Effector CD8-positive, alpha-beta T cell (primary cell): ENCODE measurements around the gene FOXN3.

ENCODE experiments used
- DNase-seq: peaks from one replicate; lab custom pipeline; 2025; lab: John Stamatoyannopoulos, UW

The FOXN3 gene

DNA sequence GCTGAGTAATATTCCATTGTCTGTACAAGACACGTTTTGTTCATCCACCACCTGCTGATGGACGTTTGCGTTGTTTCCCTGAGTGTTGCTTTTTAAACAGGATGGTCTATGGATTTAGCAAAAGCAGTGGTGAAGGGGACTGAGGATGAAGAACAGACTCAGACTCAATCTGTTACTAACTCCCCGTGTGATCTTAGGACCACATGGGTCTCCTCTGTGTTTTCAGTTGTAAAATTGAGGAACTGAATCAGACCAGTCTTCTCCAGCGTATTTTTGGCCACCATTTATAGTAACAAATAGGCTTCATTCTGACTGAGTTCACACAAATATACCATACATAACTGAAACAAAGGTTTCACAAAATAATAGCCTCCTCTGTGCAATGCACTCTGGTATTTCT, 85.6 kb downstream of the FOXN3 start:
- no peak for DNase-seq

DNA sequence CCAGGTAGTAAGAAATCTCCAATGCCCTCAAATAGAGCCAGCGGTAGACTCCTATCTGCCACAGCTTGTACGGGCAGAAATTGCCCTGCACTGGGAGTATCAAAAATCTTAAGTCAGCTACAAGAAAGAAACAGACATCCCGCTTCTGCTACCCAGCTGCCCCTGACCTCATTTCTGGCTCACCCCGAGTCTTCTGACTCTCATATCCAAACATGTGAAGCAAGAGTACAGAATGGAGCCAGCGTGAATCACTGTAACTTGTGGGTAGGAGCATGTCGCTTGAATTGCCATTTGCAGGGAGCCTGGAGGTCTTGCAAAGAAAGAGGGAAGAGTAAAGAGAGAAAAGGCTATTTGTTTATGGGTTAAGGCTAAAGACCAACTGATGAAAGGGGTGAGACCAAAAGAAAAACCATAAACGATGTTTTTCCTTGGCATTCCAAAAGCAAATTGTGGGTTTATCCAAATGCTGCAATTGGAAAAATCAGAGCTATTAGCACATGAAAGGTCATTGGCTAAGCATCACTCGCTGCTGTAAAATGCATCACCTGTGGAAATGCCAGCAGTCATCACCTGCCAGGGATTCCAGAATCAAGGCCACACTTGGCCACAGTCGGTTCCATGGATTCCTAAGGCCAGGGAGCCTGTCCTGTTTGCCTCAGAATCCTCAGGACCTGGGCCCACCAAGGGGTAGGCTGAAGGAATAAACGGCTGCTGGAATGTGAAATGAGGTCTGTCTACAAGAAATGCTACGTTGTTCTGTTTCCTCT, 86.6 kb downstream of the FOXN3 start:
- no peak for DNase-seq

DNA sequence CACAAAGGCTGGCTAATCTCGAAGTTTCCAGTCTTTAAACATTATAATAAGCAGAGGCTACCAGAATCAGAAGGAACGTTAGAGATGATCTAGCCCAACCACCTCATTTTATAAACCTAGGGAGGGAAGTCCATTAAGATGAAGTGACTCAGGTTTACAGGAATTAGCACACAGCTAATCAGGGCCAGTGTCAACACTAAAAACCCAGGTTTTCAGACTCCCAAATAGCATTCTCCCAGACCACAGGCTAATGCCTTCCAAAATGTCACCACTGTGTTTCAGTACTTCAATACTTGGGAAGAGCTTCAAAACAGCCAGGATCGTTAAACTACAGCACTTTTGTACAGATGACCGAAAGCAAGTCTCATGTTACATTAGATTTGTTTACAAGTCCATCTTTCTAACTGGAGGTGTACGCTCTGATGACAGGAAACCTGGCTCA, 89.2 kb downstream of the FOXN3 start:
- DNase-seq = no peak

DNA sequence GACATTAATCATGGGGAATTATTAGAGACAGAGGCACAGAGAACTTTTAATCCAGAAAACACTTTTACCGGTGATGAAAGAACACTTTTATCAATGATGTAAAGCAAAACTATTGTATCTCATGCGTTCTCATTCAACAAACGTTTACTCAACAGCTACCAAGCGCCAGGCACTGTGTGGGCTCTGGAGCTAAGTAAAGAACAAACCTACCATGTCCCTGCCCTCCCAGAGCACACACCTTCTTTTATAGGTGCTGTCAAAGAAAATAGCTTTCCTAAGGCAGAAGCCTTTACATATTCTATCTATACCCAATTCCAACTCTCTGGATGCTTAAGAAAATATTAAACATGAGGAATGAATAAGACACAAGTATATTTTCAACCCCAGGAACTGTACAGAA, 91.1 kb downstream of the FOXN3 start:
- no peak for DNase-seq

GRCh38 chr14:89325299-89325883, 91.6 kb downstream of the FOXN3 start:
- no peak for DNase-seq

- DNase-seq = no peak
Measured at GRCh38 chr14:89324501-89325298, 92.3 kb downstream of the FOXN3 start.

DNA sequence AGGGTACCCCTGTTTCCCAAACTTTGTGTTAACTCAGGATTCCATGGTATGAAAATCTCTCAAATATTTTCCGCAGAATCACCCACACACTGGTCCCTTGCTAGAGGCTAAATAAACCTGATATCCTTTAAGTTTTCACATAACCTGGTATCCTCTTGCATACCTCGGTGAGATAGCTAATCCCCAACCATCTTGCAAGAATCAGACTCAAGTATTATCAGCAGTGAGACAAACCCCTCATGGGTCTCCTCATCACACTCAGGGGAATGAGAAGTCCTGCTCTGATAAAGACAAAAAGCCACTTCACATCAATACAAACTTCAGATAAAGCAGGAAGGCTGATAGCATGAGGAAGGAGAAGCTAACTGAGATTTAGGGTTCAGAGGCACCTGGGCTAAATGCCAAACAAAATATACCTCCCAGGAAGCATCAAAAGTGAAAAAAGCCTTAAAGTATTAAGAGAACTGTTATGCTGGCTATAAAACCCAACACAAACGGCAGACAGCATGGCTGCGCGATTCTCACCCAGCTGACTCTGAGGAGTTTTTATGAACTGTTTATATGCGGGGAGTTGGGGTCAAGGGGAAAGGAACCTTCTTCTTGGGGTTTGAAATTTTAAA, 96.5 kb downstream of the FOXN3 start:
- DNase-seq = no peak

- DNase-seq = no peak
Measured at GRCh38 chr14:89319687-89320086, 97.3 kb downstream of the FOXN3 start.

GRCh38 chr14:89317051-89317691, 99.9 kb downstream of the FOXN3 start:
- DNase-seq = no peak

GRCh38 chr14:89315493-89316470, 101.3 kb downstream of the FOXN3 start:
- DNase-seq = no peak

DNA sequence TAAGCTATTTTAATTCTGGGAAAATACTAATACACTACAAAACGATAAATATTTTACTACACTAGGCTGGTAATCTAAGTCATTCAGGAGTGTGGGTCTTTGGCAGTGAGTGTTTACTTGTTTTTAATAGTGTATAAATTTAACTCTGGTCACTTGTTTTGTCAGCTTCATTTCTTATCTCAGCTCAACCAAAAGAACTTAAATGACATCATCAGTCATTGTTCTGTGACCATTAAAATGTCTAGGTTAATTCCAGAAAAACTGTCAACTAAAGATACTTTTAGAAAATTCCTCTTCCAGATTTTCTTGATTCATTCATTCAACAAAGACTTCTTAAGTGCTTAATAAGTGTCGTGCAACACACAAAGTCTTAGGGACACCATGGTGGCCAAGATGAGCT, 102.8 kb downstream of the FOXN3 start:
- no peak for DNase-seq

- DNase-seq = no peak
Measured at GRCh38 chr14:89312932-89313331, 104.1 kb downstream of the FOXN3 start.

DNA sequence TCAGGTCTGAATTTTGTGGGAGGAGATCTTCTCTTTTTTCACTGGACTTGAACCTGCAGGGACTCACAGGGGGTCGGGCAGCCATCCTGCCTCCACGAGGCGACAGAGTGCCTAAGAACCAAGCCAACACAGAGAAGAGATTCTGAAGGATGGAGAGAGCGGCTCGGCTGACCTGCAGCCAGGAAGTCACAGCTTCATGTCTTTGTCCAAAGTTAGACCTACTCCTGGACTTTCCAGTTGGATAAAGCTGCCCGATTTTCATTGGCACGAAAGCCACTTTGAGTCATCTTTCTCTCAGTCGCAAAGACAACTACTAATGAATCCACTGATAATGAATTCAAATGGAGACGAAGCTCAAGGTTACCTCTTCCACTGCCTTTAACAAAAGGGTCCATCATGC, 106.8 kb downstream of the FOXN3 start:
- no peak for DNase-seq

GRCh38 chr14:89309670-89310177, 107.3 kb downstream of the FOXN3 start:
- DNase-seq = no peak

- no peak for DNase-seq
Measured at GRCh38 chr14:89308232-89308959, 108.6 kb downstream of the FOXN3 start.

DNA sequence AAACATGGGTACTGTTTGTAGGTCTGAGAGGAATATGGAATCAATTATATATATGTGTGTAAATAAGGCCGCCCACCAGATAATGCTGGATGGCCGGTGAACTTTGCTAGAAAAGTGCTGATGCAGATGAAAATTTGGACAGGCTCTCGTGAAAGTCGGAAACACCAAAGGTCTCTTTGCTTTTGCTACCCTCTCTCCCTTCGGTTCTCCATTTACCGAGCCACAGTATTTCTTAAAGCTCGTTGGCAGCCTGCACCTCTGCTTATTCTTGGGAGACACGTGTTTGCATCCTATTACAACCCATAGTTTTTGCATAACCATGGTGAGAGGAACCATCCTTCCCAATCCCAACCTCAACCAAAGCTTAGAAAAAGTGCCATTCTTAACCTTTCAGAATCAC, 109.6 kb downstream of the FOXN3 start:
- DNase-seq = no peak

DNA sequence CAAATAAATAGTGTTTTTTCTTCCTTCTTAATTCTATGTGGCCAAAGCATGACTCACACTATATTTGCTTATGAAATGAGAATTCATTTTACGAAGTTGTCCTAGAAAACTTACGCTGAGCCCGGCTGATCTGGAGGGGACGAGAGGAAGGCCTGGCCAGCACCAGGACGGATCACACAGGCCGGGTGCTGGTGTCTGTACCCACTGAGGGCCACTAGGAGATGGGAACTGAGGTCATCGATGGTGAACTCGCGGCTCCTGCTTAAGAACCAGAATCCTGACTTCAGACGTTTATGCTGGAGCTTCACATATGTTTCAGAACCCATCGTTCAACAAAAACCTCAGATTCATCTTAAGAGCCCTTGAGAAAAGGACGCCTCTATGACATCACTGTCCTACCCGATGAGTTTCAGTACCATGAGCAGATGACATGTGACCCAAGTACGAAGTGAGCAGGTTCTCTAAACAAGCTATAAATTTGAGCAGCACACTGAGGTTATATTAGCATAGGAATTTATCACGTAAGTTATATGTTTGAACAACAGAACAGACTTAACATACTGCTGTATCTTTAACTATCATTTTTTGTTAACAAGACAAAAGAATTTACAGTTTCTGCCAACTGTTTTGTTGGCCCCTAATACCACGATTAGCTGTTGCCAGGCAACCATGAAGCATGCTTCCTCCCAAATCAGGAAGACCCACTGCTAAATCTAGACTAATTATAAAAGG, 111.9 kb downstream of the FOXN3 start:
- DNase-seq = no peak

DNA sequence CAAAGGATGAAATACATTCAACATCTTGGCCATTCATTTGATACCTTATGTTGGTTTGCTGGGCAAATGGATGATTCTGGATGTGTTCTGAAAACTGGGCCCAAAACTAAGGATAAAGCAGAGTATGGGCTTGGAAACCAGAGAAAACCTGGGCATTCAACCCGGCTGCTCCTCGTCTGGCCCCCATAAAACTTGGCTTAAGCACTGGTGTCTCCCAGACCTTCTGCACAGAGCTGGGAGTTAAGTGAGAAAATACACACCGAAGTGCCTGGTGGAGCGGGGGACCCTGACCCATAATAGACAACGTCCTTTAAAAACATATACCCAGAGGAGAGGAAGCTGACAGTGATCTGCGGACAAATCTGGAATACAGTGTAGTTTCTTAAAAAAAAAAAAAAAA, 112.5 kb downstream of the FOXN3 start:
- DNase-seq = no peak
